Neural cell (in vitro differentiated cells): Measurements from ENCODE around the gene MAP1LC3B2.

ENCODE experiments used
- CTCF ChIP-seq: fragments of 450-650 bp; IDR thresholded peaks from 2 replicates; pipeline ENCODE4 v1.5.1; 2014; ENCODE audit warnings: antibody characterized with exemption, mild to moderate bottlenecking, moderate library complexity; ENCODE audit not compliant: poor library complexity, severe bottlenecking
- EZH2 ChIP-seq: fragments of 200-600, 300-800 bp; shearing (Covaris generic), sonication (generic); IDR thresholded peaks from 2 replicates; pipeline ENCODE4 v1.6.1; 2014; ENCODE audit warnings: antibody characterized with exemption, low read length, borderline replicate concordance, mild to moderate bottlenecking; ENCODE audit not compliant: insufficient read depth, poor library complexity, severe bottlenecking
- MXI1 ChIP-seq: fragments of 450-650 bp; conservative IDR thresholded peaks from 2 replicates; pipeline ENCODE4 v1.6.1; 2014; ENCODE audit warnings: antibody characterized with exemption, mild to moderate bottlenecking; ENCODE audit not compliant: poor library complexity, severe bottlenecking
- POLR2AphosphoS5 ChIP-seq: IDR thresholded peaks from 2 replicates; pipeline ENCODE4 v1.6.1; 2012
- REST ChIP-seq: IDR thresholded peaks from 2 replicates; pipeline ENCODE4 v1.6.1; 2012; ENCODE audit warnings: borderline replicate concordance

- TF ChIP-seq CTCF (no peak), POLR2AphosphoS5 (no peak), EZH2 (no peak), REST (no peak), MXI1 (no peak)
These were observed 45.2 kb upstream of the MAP1LC3B2 start for GRCh38 chr12:116513944-116514343.
